ENCODE data around the gene AADACL4. TPM values are rescaled to one million over a fixed set of nuclear protein-coding genes. Genes with fewer than 3 reads are reported as not detected.

The AADACL4 gene
- total and polyA plus RNA-seq, 9 of the 15 experiments (the other 6 are each of a cell fraction or from before 2014, with no cell fraction given), result not detected

DNA sequence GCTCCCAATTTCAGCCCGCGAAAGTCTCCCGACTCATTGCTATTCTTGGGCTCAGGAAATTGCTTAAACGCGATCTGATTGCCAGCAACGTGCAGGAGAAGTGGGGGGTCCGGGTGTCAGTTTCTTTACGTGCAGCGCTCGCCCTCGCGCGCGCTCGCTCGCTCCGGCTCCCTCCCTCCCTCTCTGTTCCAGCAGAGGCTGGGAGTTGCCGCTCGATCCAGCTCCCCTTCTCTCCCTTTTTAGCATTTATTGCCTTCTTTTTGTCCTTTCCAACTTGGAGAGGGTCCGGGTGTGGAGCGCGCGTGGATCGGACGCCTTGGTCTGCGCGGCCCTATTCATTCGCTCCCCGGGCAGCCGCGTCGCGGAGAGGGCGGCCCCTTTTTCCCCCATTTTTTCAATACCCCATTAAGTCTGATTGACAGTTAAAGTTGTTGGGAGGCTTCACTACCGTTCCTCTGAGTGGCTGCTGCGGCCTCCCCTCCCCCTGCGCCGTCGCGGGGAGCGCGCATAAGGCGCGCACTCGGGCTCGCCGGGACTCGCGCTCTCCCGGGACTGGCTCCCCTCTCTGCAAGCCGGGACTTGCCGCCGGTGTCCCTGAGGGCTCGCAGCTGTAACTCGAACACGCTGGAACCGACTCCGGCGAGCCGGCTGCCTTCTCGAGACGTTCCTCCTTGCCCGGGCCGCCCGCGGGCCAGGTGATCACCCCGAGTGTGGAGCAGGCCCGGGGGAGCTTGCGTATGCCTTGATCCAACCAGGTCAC lies 25.8 kb upstream of the AADACL4 start, which contains the start of gene DHRS3 (continued):
- TF ChIP-seq, protein P1, sequence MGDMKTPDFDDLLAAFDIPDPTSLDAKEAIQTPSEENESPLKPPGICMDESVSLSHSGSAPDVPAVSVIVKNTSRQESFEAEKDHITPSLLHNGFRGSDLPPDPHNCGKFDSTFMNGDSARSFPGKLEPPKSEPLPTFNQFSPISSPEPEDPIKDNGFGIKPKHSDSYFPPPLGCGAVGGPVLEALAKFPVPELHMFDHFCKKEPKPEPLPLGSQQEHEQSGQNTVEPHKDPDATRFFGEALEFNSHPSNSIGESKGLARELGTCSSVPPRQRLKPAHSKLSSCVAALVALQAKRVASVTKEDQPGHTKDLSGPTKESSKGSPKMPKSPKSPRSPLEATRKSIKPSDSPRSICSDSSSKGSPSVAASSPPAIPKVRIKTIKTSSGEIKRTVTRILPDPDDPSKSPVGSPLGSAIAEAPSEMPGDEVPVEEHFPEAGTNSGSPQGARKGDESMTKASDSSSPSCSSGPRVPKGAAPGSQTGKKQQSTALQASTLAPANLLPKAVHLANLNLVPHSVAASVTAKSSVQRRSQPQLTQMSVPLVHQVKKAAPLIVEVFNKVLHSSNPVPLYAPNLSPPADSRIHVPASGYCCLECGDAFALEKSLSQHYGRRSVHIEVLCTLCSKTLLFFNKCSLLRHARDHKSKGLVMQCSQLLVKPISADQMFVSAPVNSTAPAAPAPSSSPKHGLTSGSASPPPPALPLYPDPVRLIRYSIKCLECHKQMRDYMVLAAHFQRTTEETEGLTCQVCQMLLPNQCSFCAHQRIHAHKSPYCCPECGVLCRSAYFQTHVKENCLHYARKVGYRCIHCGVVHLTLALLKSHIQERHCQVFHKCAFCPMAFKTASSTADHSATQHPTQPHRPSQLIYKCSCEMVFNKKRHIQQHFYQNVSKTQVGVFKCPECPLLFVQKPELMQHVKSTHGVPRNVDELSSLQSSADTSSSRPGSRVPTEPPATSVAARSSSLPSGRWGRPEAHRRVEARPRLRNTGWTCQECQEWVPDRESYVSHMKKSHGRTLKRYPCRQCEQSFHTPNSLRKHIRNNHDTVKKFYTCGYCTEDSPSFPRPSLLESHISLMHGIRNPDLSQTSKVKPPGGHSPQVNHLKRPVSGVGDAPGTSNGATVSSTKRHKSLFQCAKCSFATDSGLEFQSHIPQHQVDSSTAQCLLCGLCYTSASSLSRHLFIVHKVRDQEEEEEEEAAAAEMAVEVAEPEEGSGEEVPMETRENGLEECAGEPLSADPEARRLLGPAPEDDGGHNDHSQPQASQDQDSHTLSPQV (IDR thresholded peaks at IDR 0.05), result peak; percentile 54; the same call in 1 of the 2 replicates
- TF ChIP-seq WHSC1 (IDR thresholded peaks at IDR 0.05; ENCODE audit: low read length), result no peak
- TF ChIP-seq CBFB (CRISPR knock-in tag; IDR thresholded peaks at IDR 0.05), result no peak
- TF ChIP-seq, protein P2, sequence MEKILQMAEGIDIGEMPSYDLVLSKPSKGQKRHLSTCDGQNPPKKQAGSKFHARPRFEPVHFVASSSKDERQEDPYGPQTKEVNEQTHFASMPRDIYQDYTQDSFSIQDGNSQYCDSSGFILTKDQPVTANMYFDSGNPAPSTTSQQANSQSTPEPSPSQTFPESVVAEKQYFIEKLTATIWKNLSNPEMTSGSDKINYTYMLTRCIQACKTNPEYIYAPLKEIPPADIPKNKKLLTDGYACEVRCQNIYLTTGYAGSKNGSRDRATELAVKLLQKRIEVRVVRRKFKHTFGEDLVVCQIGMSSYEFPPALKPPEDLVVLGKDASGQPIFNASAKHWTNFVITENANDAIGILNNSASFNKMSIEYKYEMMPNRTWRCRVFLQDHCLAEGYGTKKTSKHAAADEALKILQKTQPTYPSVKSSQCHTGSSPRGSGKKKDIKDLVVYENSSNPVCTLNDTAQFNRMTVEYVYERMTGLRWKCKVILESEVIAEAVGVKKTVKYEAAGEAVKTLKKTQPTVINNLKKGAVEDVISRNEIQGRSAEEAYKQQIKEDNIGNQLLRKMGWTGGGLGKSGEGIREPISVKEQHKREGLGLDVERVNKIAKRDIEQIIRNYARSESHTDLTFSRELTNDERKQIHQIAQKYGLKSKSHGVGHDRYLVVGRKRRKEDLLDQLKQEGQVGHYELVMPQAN (IDR thresholded peaks at IDR 0.05; ENCODE audit: borderline replicate concordance), result no peak; the same call in 1 of the 2 replicates
- TF ChIP-seq, protein P3, sequence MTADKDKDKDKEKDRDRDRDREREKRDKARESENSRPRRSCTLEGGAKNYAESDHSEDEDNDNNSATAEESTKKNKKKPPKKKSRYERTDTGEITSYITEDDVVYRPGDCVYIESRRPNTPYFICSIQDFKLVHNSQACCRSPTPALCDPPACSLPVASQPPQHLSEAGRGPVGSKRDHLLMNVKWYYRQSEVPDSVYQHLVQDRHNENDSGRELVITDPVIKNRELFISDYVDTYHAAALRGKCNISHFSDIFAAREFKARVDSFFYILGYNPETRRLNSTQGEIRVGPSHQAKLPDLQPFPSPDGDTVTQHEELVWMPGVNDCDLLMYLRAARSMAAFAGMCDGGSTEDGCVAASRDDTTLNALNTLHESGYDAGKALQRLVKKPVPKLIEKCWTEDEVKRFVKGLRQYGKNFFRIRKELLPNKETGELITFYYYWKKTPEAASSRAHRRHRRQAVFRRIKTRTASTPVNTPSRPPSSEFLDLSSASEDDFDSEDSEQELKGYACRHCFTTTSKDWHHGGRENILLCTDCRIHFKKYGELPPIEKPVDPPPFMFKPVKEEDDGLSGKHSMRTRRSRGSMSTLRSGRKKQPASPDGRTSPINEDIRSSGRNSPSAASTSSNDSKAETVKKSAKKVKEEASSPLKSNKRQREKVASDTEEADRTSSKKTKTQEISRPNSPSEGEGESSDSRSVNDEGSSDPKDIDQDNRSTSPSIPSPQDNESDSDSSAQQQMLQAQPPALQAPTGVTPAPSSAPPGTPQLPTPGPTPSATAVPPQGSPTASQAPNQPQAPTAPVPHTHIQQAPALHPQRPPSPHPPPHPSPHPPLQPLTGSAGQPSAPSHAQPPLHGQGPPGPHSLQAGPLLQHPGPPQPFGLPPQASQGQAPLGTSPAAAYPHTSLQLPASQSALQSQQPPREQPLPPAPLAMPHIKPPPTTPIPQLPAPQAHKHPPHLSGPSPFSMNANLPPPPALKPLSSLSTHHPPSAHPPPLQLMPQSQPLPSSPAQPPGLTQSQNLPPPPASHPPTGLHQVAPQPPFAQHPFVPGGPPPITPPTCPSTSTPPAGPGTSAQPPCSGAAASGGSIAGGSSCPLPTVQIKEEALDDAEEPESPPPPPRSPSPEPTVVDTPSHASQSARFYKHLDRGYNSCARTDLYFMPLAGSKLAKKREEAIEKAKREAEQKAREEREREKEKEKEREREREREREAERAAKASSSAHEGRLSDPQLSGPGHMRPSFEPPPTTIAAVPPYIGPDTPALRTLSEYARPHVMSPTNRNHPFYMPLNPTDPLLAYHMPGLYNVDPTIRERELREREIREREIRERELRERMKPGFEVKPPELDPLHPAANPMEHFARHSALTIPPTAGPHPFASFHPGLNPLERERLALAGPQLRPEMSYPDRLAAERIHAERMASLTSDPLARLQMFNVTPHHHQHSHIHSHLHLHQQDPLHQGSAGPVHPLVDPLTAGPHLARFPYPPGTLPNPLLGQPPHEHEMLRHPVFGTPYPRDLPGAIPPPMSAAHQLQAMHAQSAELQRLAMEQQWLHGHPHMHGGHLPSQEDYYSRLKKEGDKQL (CRISPR knock-in tag; IDR thresholded peaks at IDR 0.05; ENCODE audit: borderline replicate concordance), result no peak
- TF ChIP-seq PHTF2 (CRISPR knock-in tag; IDR thresholded peaks at IDR 0.05), result no peak
- TF ChIP-seq, protein P4, sequence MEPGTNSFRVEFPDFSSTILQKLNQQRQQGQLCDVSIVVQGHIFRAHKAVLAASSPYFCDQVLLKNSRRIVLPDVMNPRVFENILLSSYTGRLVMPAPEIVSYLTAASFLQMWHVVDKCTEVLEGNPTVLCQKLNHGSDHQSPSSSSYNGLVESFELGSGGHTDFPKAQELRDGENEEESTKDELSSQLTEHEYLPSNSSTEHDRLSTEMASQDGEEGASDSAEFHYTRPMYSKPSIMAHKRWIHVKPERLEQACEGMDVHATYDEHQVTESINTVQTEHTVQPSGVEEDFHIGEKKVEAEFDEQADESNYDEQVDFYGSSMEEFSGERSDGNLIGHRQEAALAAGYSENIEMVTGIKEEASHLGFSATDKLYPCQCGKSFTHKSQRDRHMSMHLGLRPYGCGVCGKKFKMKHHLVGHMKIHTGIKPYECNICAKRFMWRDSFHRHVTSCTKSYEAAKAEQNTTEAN (CRISPR knock-in tag; IDR thresholded peaks at IDR 0.05), result no peak
- no peak for TF ChIP-seq ZNF830 (CRISPR knock-in tag; IDR thresholded peaks at IDR 0.05)
- TF ChIP-seq SNRNP70 (optimal IDR thresholded peaks at IDR 0.05; ENCODE audit: low read depth, low read length), result no peak
- 0 out of 2 replicates have a peak, but pooled peaks have one; percentile 86 for TF ChIP-seq FOXK1 (CRISPR knock-in tag; IDR thresholded peaks at IDR 0.05; ENCODE audit: borderline replicate concordance)
- TF ChIP-seq CSDE1 (IDR thresholded peaks at IDR 0.05), result peak in 1 of 2 experiments; percentile 35; a peak in 1 of 4 replicates

Measured in K562 (cell line).